Loucy (cell line): Measurements from ENCODE around the gene WNK2.

Experiments
- H2AFZ ChIP-seq: fragments of 200-600 bp; sonication (generic); 2 replicates; pipeline ENCODE4 v1.6.0; 2016; ENCODE audit warnings: antibody characterized with exemption, mild to moderate bottlenecking, low read length, moderate library complexity
- H3F3A ChIP-seq: fragments of 200-600 bp; 2 replicates; pipeline ENCODE4 v1.6.0; 2016; ENCODE audit warnings: antibody characterized with exemption, low read depth, mild to moderate bottlenecking
- H3K27me3 ChIP-seq: fragments of 200-600 bp; sonication (generic); 2 replicates; pipeline ENCODE4 v1.6.1; 2014; ENCODE audit warnings: low read length, mild to moderate bottlenecking; ENCODE audit not compliant: insufficient read depth, poor library complexity, severe bottlenecking
- H3K36me3 ChIP-seq: fragments of 200-600 bp; sonication (generic); 2 replicates; pipeline ENCODE4 v1.6.1; 2016; ENCODE audit warnings: low read length; ENCODE audit not compliant: insufficient read depth
- H3K4me1 ChIP-seq: fragments of 200-600 bp; sonication (generic); 2 replicates; pipeline ENCODE4 v1.5.1; 2014; ENCODE audit warnings: low read length, mild to moderate bottlenecking; ENCODE audit not compliant: insufficient read depth, poor library complexity, severe bottlenecking
- H3K4me2 ChIP-seq: fragments of 200-600 bp; sonication (generic); 2 replicates; pipeline ENCODE4 v1.6.0; 2014; ENCODE audit warnings: antibody characterized with exemption, low read length, low read depth, mild to moderate bottlenecking; ENCODE audit not compliant: poor library complexity, severe bottlenecking
- H3K4me3 ChIP-seq: fragments of 200-600 bp; sonication (generic); 2 replicates; pipeline ENCODE4 v1.5.1; 2014; ENCODE audit warnings: low read length, mild to moderate bottlenecking, mixed read lengths; ENCODE audit not compliant: poor library complexity, severe bottlenecking
- H3K79me2 ChIP-seq: fragments of 200-600 bp; sonication (generic); 2 replicates; pipeline ENCODE4 v1.6.1; 2014; ENCODE audit warnings: low read length; ENCODE audit not compliant: insufficient read depth
- H3K9ac ChIP-seq: fragments of 200-600 bp; sonication (generic); 2 replicates; pipeline ENCODE4 v1.6.0; 2014; ENCODE audit warnings: mild to moderate bottlenecking, low read depth, low read length, moderate library complexity; ENCODE audit not compliant: poor library complexity, severe bottlenecking
- H3K9me2 ChIP-seq: fragments of 200-600 bp; sonication (generic); replicated peaks from 2 replicates; pipeline ENCODE4 v1.6.1; 2016; ENCODE audit warnings: low read depth, low read length, mixed read lengths
- H3K9me3 ChIP-seq: fragments of 200-600 bp; sonication (generic); 2 replicates; pipeline ENCODE4 v1.6.1; 2014; ENCODE audit warnings: mild to moderate bottlenecking, antibody characterized with exemption, low read length, low read depth; ENCODE audit not compliant: insufficient read depth
- H4K20me1 ChIP-seq: fragments of 200-600 bp; sonication (generic); 2 replicates; pipeline ENCODE4 v1.6.0; 2014; ENCODE audit warnings: antibody characterized with exemption, low read length, mild to moderate bottlenecking; ENCODE audit not compliant: insufficient read depth, poor library complexity, severe bottlenecking
- CTCF ChIP-seq: fragments of 200-600 bp; sonication (generic); conservative IDR thresholded peaks from 2 replicates; pipeline ENCODE4 v1.5.1; 2014; ENCODE audit warnings: mild to moderate bottlenecking, antibody characterized with exemption, low read length
- EZH2phosphoT487 ChIP-seq: fragments of 200-600 bp; IDR thresholded peaks from 2 replicates; pipeline ENCODE4 v1.6.1; 2018; ENCODE audit warnings: antibody characterized with exemption, mild to moderate bottlenecking, moderate library complexity, borderline replicate concordance

The WNK2 gene

GRCh38 chr9:93137362-93137761, 46.6 kb upstream of the WNK2 start:
- Histone ChIP-seq H3F3A (no peaks in the 10 kb centered on the region), H3K9me3 (no peaks in the 10 kb centered on the region), H3K4me2 (no peak overlapping the region), H3K4me3 (no peak overlapping the region), H3K9ac (no peak overlapping the region), H3K79me2 (no peaks in the 10 kb centered on the region), H3K36me3 (no peaks in the 10 kb centered on the region), H4K20me1 (no peaks in the 10 kb centered on the region), H3K9me2 (no peaks in the 10 kb centered on the region), H3K27me3 (no peaks in the 10 kb centered on the region), H2AFZ (no peak overlapping the region), H3K4me1 (peaks cover 13% of the 10 kb centered on the region)
- no peak for TF ChIP-seq EZH2phosphoT487
- TF ChIP-seq CTCF: no peak

- H3K9ac ChIP-seq: no peak overlapping the region
- peaks cover 9% of the 10 kb centered on the region for H3K4me1 ChIP-seq
- H3K9me3 ChIP-seq: no peaks in the 10 kb centered on the region
- H3K9me2 ChIP-seq: no peaks in the 10 kb centered on the region
- H2AFZ ChIP-seq: no peak overlapping the region
- no peaks in the 10 kb centered on the region for H4K20me1 ChIP-seq
- H3K4me2 ChIP-seq: no peak overlapping the region
- no peaks in the 10 kb centered on the region for H3F3A ChIP-seq
- H3K4me3 ChIP-seq: no peak overlapping the region
- H3K79me2 ChIP-seq: no peaks in the 10 kb centered on the region
- TF ChIP-seq EZH2phosphoT487: no peak
- no peak for TF ChIP-seq CTCF
- H3K27me3 ChIP-seq: no peaks in the 10 kb centered on the region
- H3K36me3 ChIP-seq: no peaks in the 10 kb centered on the region
These were observed 45.7 kb upstream of the WNK2 start for GRCh38 chr9:93138171-93138764.

- Histone ChIP-seq H3F3A (no peaks in the 10 kb centered on the region), H3K9ac (no peak overlapping the region), H3K9me2 (no peaks in the 10 kb centered on the region), H3K4me2 (no peak overlapping the region), H3K4me3 (no peak overlapping the region), H2AFZ (no peak overlapping the region), H3K27me3 (no peaks in the 10 kb centered on the region), H3K4me1 (peaks cover 10% of the 10 kb centered on the region), H4K20me1 (no peaks in the 10 kb centered on the region), H3K9me3 (no peaks in the 10 kb centered on the region), H3K79me2 (no peaks in the 10 kb centered on the region), H3K36me3 (no peaks in the 10 kb centered on the region)
- no peak for TF ChIP-seq CTCF
- no peak for TF ChIP-seq EZH2phosphoT487
These were observed 44.4 kb upstream of the WNK2 start for GRCh38 chr9:93139365-93140182.
